Esophagus muscularis mucosa (tissue), 4 donors: Measurements from ENCODE around the gene ACVRL1. TPM values are rescaled to one million over a fixed set of nuclear protein-coding genes. Genes with fewer than 3 reads are reported as not detected.

Experiments used
- DNase-seq: peaks from one replicate; pipeline ENCODE4 v3.0.0-alpha.2; 2017; ENCODE audit errors: extremely low spot score
- H3K27ac ChIP-seq, 4 donors: fragments of 200-600 bp; sonication (generic); replicated peaks in 1 of 4; 1 replicate in 3 of 4; 2 replicates in 1 of 4; pipeline ENCODE4 v1.5.1; 2016 to 2019; ENCODE audit warnings: mild to moderate bottlenecking in 1 of 4
- H3K27me3 ChIP-seq, 4 donors: fragments of 200-600 bp; sonication (generic); one replicate each; pipeline versions ENCODE4 v1.5.1 to v1.6.0; 2016 to 2019
- H3K36me3 ChIP-seq, 4 donors: fragments of 200-600 bp; sonication (generic); one replicate each; pipeline ENCODE4 v1.5.1; 2016 to 2019
- H3K4me1 ChIP-seq, 4 donors: fragments of 200-600 bp; sonication (generic); one replicate each; pipeline ENCODE4 v1.5.1; 2016 to 2019
- H3K4me3 ChIP-seq, 4 donors: fragments of 200-600 bp; sonication (generic); 1 replicate in 2 of 4; 2 replicates in 2 of 4; pipeline ENCODE4 v1.5.1; 2016 to 2019; ENCODE audit warnings: mild to moderate bottlenecking in 4 of 4, moderate library complexity in 1 of 4
- H3K9me3 ChIP-seq, 4 donors: fragments of 200-600 bp; sonication (generic); 1 replicate in 3 of 4; 2 replicates in 1 of 4; pipeline ENCODE4 v1.5.1; 2016 to 2019
- EP300 ChIP-seq: sonication (generic); formaldehyde crosslinking; IDR thresholded peaks from one replicate; pipeline ENCODE4 v1.6.1; 2017; ENCODE audit warnings: antibody characterized with exemption
- POLR2A ChIP-seq: fragments of 450-650 bp; IDR thresholded peaks from one replicate; pipeline ENCODE4 v1.6.1; 2017; ENCODE audit warnings: antibody characterized with exemption, moderate library complexity, mild to moderate bottlenecking, low read depth
- POLR2AphosphoS5 ChIP-seq, 2 donors: sonication (generic); formaldehyde crosslinking; IDR thresholded peaks; one replicate each; pipeline ENCODE4 v1.6.1; 2017; ENCODE audit warnings: antibody characterized with exemption in 2 of 2
- WGBS: methylation state at CpG from one replicate; pipeline ENCODE4 v1.1.5; 2018; 5-methylcytosine and 5-hydroxymethylcytosine counted together
- intact Hi-C: fragments of 100-400 bp; cut with DNase I; formaldehyde crosslinking; loops from one replicate; pipeline ENCODE4 v1.15.1; 2023
- total RNA-seq, 4 donors: library from RNA; depleted of rRNA; stranded (reverse); fragments of >200 nt; gene quantifications; one replicate each; pipeline versions ENCODE4 v1.1.0 to v1.2.1, GENCODE V29; 2016
- TF ChIP-seq, protein P1 (sequence below), 3 experiments: fragments of 200-600 bp in 2 of 3; fragments of 450-650 bp in 1 of 3; sonication (generic) in 2 of 3; IDR thresholded peaks; one replicate each; pipeline ENCODE4 v1.5.1; 2017 to 2019; ENCODE audit warnings: antibody characterized with exemption in 3 of 3, mild to moderate bottlenecking in 2 of 3, moderate library complexity in 1 of 3

The ACVRL1 gene
- total RNA-seq, 4 donors from 2014 or later: 124 to 149 (median 125) TPM

DNA sequence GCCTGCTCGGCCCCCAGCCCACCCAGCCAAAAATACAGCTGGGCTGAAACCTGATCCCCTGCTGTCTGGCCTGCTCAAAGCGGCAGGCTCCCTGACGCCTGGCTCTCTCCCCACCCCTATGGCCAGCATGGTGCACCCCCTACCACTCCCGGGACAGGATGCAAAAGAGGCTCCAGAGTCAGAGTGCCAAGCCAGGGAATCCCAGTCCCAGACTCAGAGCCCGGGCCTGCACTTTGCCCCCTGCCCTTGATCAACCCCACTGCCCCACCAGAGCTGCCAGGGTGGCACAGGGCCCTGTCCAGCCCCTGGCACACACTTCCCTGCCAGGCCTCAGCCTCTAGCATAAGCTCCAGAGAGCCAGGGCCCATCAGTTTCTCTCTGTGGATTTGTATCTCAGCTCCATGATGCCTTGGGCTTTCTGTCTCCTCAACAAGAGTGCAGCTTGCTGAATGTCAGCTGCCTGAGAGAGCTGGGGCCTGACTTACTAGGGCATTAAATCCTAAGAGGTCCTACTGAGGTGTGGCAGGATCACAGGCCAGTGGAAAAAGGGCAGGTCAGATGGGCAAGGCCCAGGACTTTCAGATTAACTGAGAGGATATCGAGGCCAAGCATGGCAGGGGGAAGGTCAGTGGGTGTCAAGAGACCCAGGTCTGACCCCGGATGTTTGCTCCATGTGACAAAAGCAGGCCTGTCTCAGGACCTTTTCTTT lies 13.9 kb downstream of the ACVRL1 start:
- intact Hi-C loops: no loop called here
- H3K36me3 ChIP-seq: peaks cover 0 to 53% (median 14%) of the 10 kb centered on the region in 4 donors
- H3K4me3 ChIP-seq: no peak overlapping the region
- H3K4me1 ChIP-seq: peaks cover 26 to 49% (median 36%) of the 10 kb centered on the region in 4 donors
- peak overlapping the region in 1 of 4 donors; percentile 71 for H3K27ac ChIP-seq
- no peak for TF ChIP-seq POLR2AphosphoS5 (IDR thresholded peaks at IDR 0.05)
- no peak for TF ChIP-seq POLR2A
- no peak for TF ChIP-seq EP300
- TF ChIP-seq, protein P1, sequence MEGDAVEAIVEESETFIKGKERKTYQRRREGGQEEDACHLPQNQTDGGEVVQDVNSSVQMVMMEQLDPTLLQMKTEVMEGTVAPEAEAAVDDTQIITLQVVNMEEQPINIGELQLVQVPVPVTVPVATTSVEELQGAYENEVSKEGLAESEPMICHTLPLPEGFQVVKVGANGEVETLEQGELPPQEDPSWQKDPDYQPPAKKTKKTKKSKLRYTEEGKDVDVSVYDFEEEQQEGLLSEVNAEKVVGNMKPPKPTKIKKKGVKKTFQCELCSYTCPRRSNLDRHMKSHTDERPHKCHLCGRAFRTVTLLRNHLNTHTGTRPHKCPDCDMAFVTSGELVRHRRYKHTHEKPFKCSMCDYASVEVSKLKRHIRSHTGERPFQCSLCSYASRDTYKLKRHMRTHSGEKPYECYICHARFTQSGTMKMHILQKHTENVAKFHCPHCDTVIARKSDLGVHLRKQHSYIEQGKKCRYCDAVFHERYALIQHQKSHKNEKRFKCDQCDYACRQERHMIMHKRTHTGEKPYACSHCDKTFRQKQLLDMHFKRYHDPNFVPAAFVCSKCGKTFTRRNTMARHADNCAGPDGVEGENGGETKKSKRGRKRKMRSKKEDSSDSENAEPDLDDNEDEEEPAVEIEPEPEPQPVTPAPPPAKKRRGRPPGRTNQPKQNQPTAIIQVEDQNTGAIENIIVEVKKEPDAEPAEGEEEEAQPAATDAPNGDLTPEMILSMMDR (IDR thresholded peaks at IDR 0.05): no peak
- 94% methylated on average over 2 of the region's 7 CpGs for WGBS
- peaks cover 0 to 11% (median 2%) of the 10 kb centered on the region in 4 donors for H3K27me3 ChIP-seq
- DNase-seq: no peak
- no peaks in the 10 kb centered on the region for H3K9me3 ChIP-seq

DNA sequence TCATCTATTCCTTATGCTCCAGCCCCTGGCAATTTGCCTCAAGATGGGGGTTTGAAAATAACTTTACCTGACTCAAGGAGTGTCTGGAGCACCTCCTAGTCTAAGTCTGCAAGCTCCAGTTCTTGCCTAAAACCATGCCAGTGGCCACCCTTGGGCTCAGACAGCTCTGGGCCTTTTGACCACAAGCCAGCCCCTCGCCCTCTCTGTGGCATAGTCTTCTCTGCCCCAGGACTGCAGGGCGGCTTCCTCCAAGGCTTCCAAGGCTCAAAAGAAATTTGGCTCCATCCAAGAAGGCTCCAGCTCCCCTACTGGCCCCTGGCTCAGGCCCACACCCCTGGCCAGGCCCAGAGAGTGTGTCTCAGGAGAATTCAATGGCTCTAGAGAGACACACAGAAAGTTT lies 14.8 kb downstream of the ACVRL1 start:
- DNase-seq: no peak
- Histone ChIP-seq H3K27me3 (peaks cover 0 to 8% (median 2%) of the 10 kb centered on the region in 4 donors), H3K4me3 (no peak overlapping the region), H3K9me3 (no peaks in the 10 kb centered on the region), H3K27ac (peak overlapping the region; percentile 48 to 76 (median 62)), H3K4me1 (peaks cover 27 to 47% (median 37%) of the 10 kb centered on the region in 4 donors), H3K36me3 (peaks cover 0 to 43% (median 9%) of the 10 kb centered on the region in 4 donors)
- TF ChIP-seq EP300: no peak
- TF ChIP-seq POLR2AphosphoS5 (IDR thresholded peaks at IDR 0.05): no peak
- TF ChIP-seq, protein P1 (IDR thresholded peaks at IDR 0.05): no peak
- TF ChIP-seq POLR2A: no peak
- WGBS: 91% methylated on average over 2 of the region's 2 CpGs
- intact Hi-C loops: no loop called here

DNA sequence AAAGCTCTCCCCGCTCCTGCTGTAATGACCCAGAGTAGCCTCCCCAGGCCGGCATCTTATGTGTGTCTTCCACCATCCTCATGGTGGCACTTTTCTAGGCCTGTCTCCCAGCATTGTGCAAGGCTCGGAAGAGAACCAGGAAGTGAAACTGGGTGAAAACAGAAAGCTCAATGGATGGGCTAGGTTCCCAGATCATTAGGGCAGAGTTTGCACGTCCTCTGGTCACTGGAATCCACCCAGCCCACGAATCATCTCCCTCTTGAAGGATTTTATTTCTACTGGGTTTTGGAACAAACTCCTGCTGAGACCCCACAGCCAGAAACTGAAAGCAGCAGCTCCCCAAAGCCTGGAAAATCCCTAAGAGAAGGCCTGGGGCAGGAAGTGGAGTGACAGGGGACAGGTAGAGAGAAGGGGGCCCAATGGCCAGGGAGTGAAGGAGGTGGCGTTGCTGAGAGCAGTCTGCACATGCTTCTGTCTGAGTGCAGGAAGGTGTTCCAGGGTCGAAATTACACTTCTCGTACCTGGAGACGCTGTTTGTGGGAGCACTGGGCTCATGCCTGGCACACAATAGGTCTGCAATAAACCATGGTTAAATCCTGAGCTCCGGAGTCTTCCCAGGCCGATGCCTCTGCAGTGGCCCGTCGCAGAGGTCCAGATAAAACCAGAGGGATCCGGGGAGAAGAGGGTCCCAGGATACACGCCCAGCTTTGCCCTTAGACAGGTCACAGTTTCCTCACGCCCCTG lies 15.6 kb downstream of the ACVRL1 start:
- Histone ChIP-seq H3K36me3 (peaks cover 0 to 38% (median 9%) of the 10 kb centered on the region in 4 donors), H3K27me3 (peaks cover 0 to 8% (median 2%) of the 10 kb centered on the region in 4 donors), H3K27ac (peak overlapping the region; percentile 48 to 76 (median 62)), H3K4me3 (peak overlapping the region in 3 of 4 donors; percentile 7 to 27 (median 21)), H3K9me3 (no peaks in the 10 kb centered on the region), H3K4me1 (peaks cover 27 to 39% (median 33%) of the 10 kb centered on the region in 4 donors)
- intact Hi-C loops: no loop called here
- TF ChIP-seq EP300 (no peak), POLR2AphosphoS5 (IDR thresholded peaks at IDR 0.05) (peak; percentile 43 to 50)
- TF ChIP-seq, protein P1 (IDR thresholded peaks at IDR 0.05): peak in 1 of 3 experiments; percentile 5
- 61% methylated on average over 13 of the region's 16 CpGs for WGBS
- no peak for DNase-seq

DNA sequence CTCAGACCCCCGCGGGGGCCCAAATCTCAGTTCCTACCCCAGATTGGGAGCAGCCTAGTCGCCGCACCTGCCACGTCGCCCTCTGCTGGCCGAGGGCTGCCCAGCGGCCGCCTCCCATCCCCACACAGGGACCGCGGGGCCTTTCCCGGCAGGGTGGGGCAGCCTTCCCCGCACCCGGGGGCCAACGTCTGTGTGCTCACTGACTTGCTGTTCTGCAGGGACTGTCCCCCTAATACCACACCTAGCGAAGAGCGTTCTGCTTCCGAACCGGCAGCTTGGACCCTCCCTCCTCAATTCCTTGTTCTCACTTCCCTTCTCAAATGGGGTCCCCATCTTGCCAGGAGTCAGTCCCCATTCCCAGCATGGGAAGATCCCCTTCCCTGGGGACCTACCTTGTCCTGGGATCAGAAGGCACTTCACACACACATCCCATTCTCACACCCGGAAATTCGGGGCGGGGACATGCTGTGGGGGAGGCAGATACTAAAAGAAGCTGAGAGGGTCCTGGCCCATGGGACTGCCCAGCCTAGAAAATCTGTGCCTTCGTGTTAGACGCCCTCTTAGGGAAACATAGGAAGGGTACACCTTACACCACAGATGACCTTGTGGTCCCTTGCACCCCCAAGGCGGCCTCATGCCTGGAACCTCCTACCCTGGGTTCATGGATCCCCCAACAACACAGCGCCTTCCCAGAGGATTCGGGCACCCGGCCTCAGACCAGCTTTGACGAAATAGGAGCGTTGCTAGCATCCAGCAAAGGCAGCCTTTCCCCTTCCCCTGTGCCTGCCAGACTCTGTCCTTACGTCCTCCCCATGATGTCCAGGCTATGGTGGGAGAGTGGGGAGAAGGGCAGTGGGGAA lies 16.4 kb downstream of the ACVRL1 start:
- TF ChIP-seq, protein P1 (IDR thresholded peaks at IDR 0.05): peak; percentile 69 to 95 (median 73)
- no peak for TF ChIP-seq POLR2A
- TF ChIP-seq EP300: no peak
- TF ChIP-seq POLR2AphosphoS5 (IDR thresholded peaks at IDR 0.05): peak in 1 of 2 donors; percentile 16
- Histone ChIP-seq H3K4me1 (peaks cover 27 to 38% (median 33%) of the 10 kb centered on the region in 4 donors), H3K27me3 (peaks cover 0 to 8% (median 2%) of the 10 kb centered on the region in 4 donors), H3K4me3 (peak overlapping the region in 3 of 4 donors; percentile 7 to 27 (median 21)), H3K27ac (peak overlapping the region; percentile 48 to 76 (median 62)), H3K9me3 (no peaks in the 10 kb centered on the region), H3K36me3 (peaks cover 0 to 30% (median 8%) of the 10 kb centered on the region in 4 donors)
- intact Hi-C loops: no loop called here
- WGBS: 38% methylated on average over 18 of the region's 31 CpGs
- no peak for DNase-seq
